ENCODE results near the gene SYT1.
A peak's percentile ranks its signal among the peaks of the same experiment; 100 is the strongest.
"Not testable (repeated sequence)": the region's sequence is repeated elsewhere in the genome, so short reads cannot be mapped to it uniquely, and the experiment has no call there.

Gene SYT1

GRCh38 chr12:79421236-79421740 is 556.7 kb downstream of the SYT1 start:
- no peaks in the 10 kb centered on the region for H3K36me3 ChIP-seq (ENCODE audit: insufficient read depth, low read length)
- no peak overlapping the region for H3K9ac ChIP-seq (ENCODE audit: low read depth, low read length)
- H3K9me3 ChIP-seq (ENCODE audit: insufficient read depth, low read depth, low read length): no peaks in the 10 kb centered on the region
- H3K27ac ChIP-seq (ENCODE audit: low read depth, low read length): no peak overlapping the region
- 92% methylated on average over 1 of the region's 1 CpG for WGBS
- no peaks in the 10 kb centered on the region for H3K27me3 ChIP-seq (ENCODE audit: insufficient read depth, low read length)
- H3K4me3 ChIP-seq (ENCODE audit: low read length): no peak overlapping the region
- peaks cover 43% of the 10 kb centered on the region for H3K4me1 ChIP-seq (ENCODE audit: insufficient read depth, low read length)

GRCh38 chr12:79422060-79422812 is 557.7 kb downstream of the SYT1 start:
- no peaks in the 10 kb centered on the region for H3K36me3 ChIP-seq (ENCODE audit: insufficient read depth, low read length)
- H3K27ac ChIP-seq (ENCODE audit: low read depth, low read length): no peak overlapping the region
- H3K9ac ChIP-seq (ENCODE audit: low read depth, low read length): no peak overlapping the region
- peaks cover 43% of the 10 kb centered on the region for H3K4me1 ChIP-seq (ENCODE audit: insufficient read depth, low read length)
- no peaks in the 10 kb centered on the region for H3K9me3 ChIP-seq (ENCODE audit: insufficient read depth, low read depth, low read length)
- H3K27me3 ChIP-seq (ENCODE audit: insufficient read depth, low read length): no peaks in the 10 kb centered on the region
- no peak overlapping the region for H3K4me3 ChIP-seq (ENCODE audit: low read length)
- WGBS: 91% methylated on average over 2 of the region's 3 CpGs

- WGBS: 100% methylated on average over 2 of the region's 3 CpGs
- no peak overlapping the region for H3K4me3 ChIP-seq (ENCODE audit: low read length)
- peaks cover 43% of the 10 kb centered on the region for H3K4me1 ChIP-seq (ENCODE audit: insufficient read depth, low read length)
- H3K9me3 ChIP-seq (ENCODE audit: insufficient read depth, low read depth, low read length): no peaks in the 10 kb centered on the region
- H3K9ac ChIP-seq (ENCODE audit: low read depth, low read length): no peak overlapping the region
- H3K27me3 ChIP-seq (ENCODE audit: insufficient read depth, low read length): no peaks in the 10 kb centered on the region
- H3K27ac ChIP-seq (ENCODE audit: low read depth, low read length): no peak overlapping the region
- no peaks in the 10 kb centered on the region for H3K36me3 ChIP-seq (ENCODE audit: insufficient read depth, low read length)
Measured at GRCh38 chr12:79423560-79423959, 559.0 kb downstream of the SYT1 start.

- no peak overlapping the region for H3K27ac ChIP-seq (ENCODE audit: low read depth, low read length)
- H3K4me1 ChIP-seq (ENCODE audit: insufficient read depth, low read length): peaks cover 43% of the 10 kb centered on the region
- WGBS: 93% methylated on average over 2 of the region's 2 CpGs
- no peaks in the 10 kb centered on the region for H3K36me3 ChIP-seq (ENCODE audit: insufficient read depth, low read length)
- no peaks in the 10 kb centered on the region for H3K9me3 ChIP-seq (ENCODE audit: insufficient read depth, low read depth, low read length)
- 0 out of 2 replicates have a peak overlapping the region, but pooled peaks have one; percentile 4 for H3K9ac ChIP-seq (ENCODE audit: low read depth, low read length)
- H3K4me3 ChIP-seq (ENCODE audit: low read length): no peak overlapping the region
- no peaks in the 10 kb centered on the region for H3K27me3 ChIP-seq (ENCODE audit: insufficient read depth, low read length)
Measured at GRCh38 chr12:79424109-79424721, 559.6 kb downstream of the SYT1 start.

- Histone ChIP-seq H3K4me3 (ENCODE audit: low read length) (no peak overlapping the region), H3K27ac (ENCODE audit: low read depth, low read length) (no peak overlapping the region), H3K27me3 (ENCODE audit: insufficient read depth, low read length) (no peaks in the 10 kb centered on the region), H3K9ac (ENCODE audit: low read depth, low read length) (no peak overlapping the region), H3K4me1 (ENCODE audit: insufficient read depth, low read length) (peaks cover 34% of the 10 kb centered on the region), H3K9me3 (ENCODE audit: insufficient read depth, low read depth, low read length) (no peaks in the 10 kb centered on the region), H3K36me3 (ENCODE audit: insufficient read depth, low read length) (no peaks in the 10 kb centered on the region)
Measured at GRCh38 chr12:79426121-79426520, 561.5 kb downstream of the SYT1 start.

- not testable (repeated sequence) for H3K9ac ChIP-seq (ENCODE audit: low read depth, low read length); H3K4me3 ChIP-seq (ENCODE audit: low read length); H3K36me3 ChIP-seq (ENCODE audit: insufficient read depth, low read length); H3K27me3 ChIP-seq (ENCODE audit: insufficient read depth, low read length); H3K9me3 ChIP-seq (ENCODE audit: insufficient read depth, low read depth, low read length); H3K27ac ChIP-seq (ENCODE audit: low read depth, low read length)
- 79% methylated on average over 3 of the region's 3 CpGs for WGBS
- H3K4me1 ChIP-seq (ENCODE audit: insufficient read depth, low read length): peaks cover 28% of the 10 kb centered on the region
Measured at GRCh38 chr12:79426744-79427143, 562.2 kb downstream of the SYT1 start.

GRCh38 chr12:79433465-79434072 is 569.0 kb downstream of the SYT1 start:
- Histone ChIP-seq H3K27me3 (ENCODE audit: insufficient read depth, low read length) (no peaks in the 10 kb centered on the region), H3K4me1 (ENCODE audit: insufficient read depth, low read length) (no peaks in the 10 kb centered on the region), H3K36me3 (ENCODE audit: insufficient read depth, low read length) (no peaks in the 10 kb centered on the region), H3K9ac (ENCODE audit: low read depth, low read length) (no peak overlapping the region), H3K27ac (ENCODE audit: low read depth, low read length) (no peak overlapping the region), H3K9me3 (ENCODE audit: insufficient read depth, low read depth, low read length) (no peaks in the 10 kb centered on the region), H3K4me3 (ENCODE audit: low read length) (no peak overlapping the region)
- WGBS: 93% methylated on average over 3 of the region's 3 CpGs

GRCh38 chr12:79434561-79434960 is 570.0 kb downstream of the SYT1 start:
- no peaks in the 10 kb centered on the region for H3K36me3 ChIP-seq (ENCODE audit: insufficient read depth, low read length)
- no peak overlapping the region for H3K4me3 ChIP-seq (ENCODE audit: low read length)

GRCh38 chr12:79435742-79436141 is 571.2 kb downstream of the SYT1 start:
- H3K27me3 ChIP-seq (ENCODE audit: insufficient read depth, low read length): no peaks in the 10 kb centered on the region
- H3K9ac ChIP-seq (ENCODE audit: low read depth, low read length): no peak overlapping the region
- WGBS: no CpG with 5 or more reads among the region's 1 CpG
- H3K9me3 ChIP-seq (ENCODE audit: insufficient read depth, low read depth, low read length): no peaks in the 10 kb centered on the region
- H3K36me3 ChIP-seq (ENCODE audit: insufficient read depth, low read length): no peaks in the 10 kb centered on the region
- H3K27ac ChIP-seq (ENCODE audit: low read depth, low read length): no peak overlapping the region
- no peak overlapping the region for H3K4me3 ChIP-seq (ENCODE audit: low read length)
- H3K4me1 ChIP-seq (ENCODE audit: insufficient read depth, low read length): no peaks in the 10 kb centered on the region

More at GRCh38 chr12:79434561-79434960, 570.0 kb downstream of the SYT1 start:
- Histone ChIP-seq H3K9me3 (ENCODE audit: insufficient read depth, low read depth, low read length) (no peaks in the 10 kb centered on the region), H3K27ac (ENCODE audit: low read depth, low read length) (no peak overlapping the region), H3K27me3 (ENCODE audit: insufficient read depth, low read length) (no peaks in the 10 kb centered on the region), H3K4me1 (ENCODE audit: insufficient read depth, low read length) (no peaks in the 10 kb centered on the region), H3K9ac (ENCODE audit: low read depth, low read length) (no peak overlapping the region)
- 90% methylated on average over 1 of the region's 1 CpG for WGBS

- Histone ChIP-seq H3K27ac (ENCODE audit: low read depth, low read length) (no peak overlapping the region), H3K9ac (ENCODE audit: low read depth, low read length) (no peak overlapping the region), H3K36me3 (ENCODE audit: insufficient read depth, low read length) (no peaks in the 10 kb centered on the region), H3K9me3 (ENCODE audit: insufficient read depth, low read depth, low read length) (no peaks in the 10 kb centered on the region), H3K4me3 (ENCODE audit: low read length) (no peak overlapping the region), H3K4me1 (ENCODE audit: insufficient read depth, low read length) (no peaks in the 10 kb centered on the region; the same call in 1 of the 2 replicates), H3K27me3 (ENCODE audit: insufficient read depth, low read length) (no peaks in the 10 kb centered on the region)
- WGBS: 97% methylated on average over 2 of the region's 3 CpGs
Measured at GRCh38 chr12:79438480-79439174, 574.1 kb downstream of the SYT1 start.
